Neural progenitor cell (in vitro differentiated cells): ENCODE data around the gene MS4A10. TPM values are rescaled to one million over a fixed set of nuclear protein-coding genes. Genes with fewer than 3 reads are reported as not detected.

Experiments used
- DNase-seq: peaks from one replicate; pipeline ENCODE4 v3.0.0-alpha.2; 2016; ENCODE audit warnings: low spot score
- H2AFZ ChIP-seq: fragments of 200-600 bp; sonication (generic); replicated peaks from 2 replicates; pipeline ENCODE4 v1.6.1; 2016; ENCODE audit warnings: antibody characterized with exemption
- H3F3A ChIP-seq: fragments of 200-600 bp; sonication (generic); 2 replicates; pipeline ENCODE4 v1.6.1; 2016; ENCODE audit warnings: antibody characterized with exemption, low read depth
- H3K27ac ChIP-seq: fragments of 200-600 bp; sonication (generic); 2 replicates; pipeline ENCODE4 v1.5.1; 2016; ENCODE audit warnings: mild to moderate bottlenecking
- H3K27me3 ChIP-seq: fragments of 200-600 bp; sonication (generic); 2 replicates; pipeline ENCODE4 v1.6.1; 2016; ENCODE audit warnings: mild to moderate bottlenecking, moderate library complexity
- H3K36me3 ChIP-seq: fragments of 200-600 bp; sonication (generic); 2 replicates; pipeline ENCODE4 v1.5.1; 2016
- H3K4me1 ChIP-seq: fragments of 200-600 bp; sonication (generic); 2 replicates; pipeline ENCODE4 v1.6.1; 2016; ENCODE audit warnings: mixed run types
- H3K4me2 ChIP-seq: fragments of 200-600 bp; sonication (generic); 2 replicates; pipeline ENCODE4 v1.6.1; 2016
- H3K4me3 ChIP-seq: fragments of 200-600 bp; sonication (generic); 2 replicates; pipeline ENCODE4 v1.5.1; 2016
- H3K79me2 ChIP-seq: fragments of 200-600 bp; sonication (generic); 2 replicates; pipeline ENCODE4 v1.6.1; 2016; ENCODE audit warnings: low read depth
- H3K9ac ChIP-seq: fragments of 200-600 bp; sonication (generic); 2 replicates; pipeline ENCODE4 v1.6.1; 2016
- H3K9me3 ChIP-seq: fragments of 200-600 bp; sonication (generic); 2 replicates; pipeline ENCODE4 v1.5.1; 2016; ENCODE audit warnings: low read depth
- H4K20me1 ChIP-seq: fragments of 200-600 bp; sonication (generic); 2 replicates; pipeline ENCODE4 v1.6.1; 2016; ENCODE audit warnings: low read depth
- H3K27ac Mint-ChIP-seq: 3 replicates; pipeline ENCODE4 v1.8.0; 2021; ENCODE audit warnings: mixed read lengths
- H3K27me3 Mint-ChIP-seq: 2 replicates; pipeline ENCODE4 v1.8.0; 2022; ENCODE audit warnings: low read depth, mild to moderate bottlenecking, inconsistent platforms, moderate library complexity, mixed read lengths; ENCODE audit not compliant: insufficient read depth
- H3K36me3 Mint-ChIP-seq: 3 replicates; pipeline ENCODE4 v1.8.0; 2021; ENCODE audit warnings: mixed read lengths
- H3K4me1 Mint-ChIP-seq: 3 replicates; pipeline ENCODE4 v1.8.0; 2021; ENCODE audit warnings: mixed read lengths
- H3K4me3 Mint-ChIP-seq: 3 replicates; pipeline ENCODE4 v1.8.0; 2021; ENCODE audit warnings: mild to moderate bottlenecking, moderate library complexity, mixed read lengths
- H3K9me3 Mint-ChIP-seq: 3 replicates; pipeline ENCODE4 v1.8.0; 2020; ENCODE audit warnings: mixed read lengths
- CTCF ChIP-seq: fragments of 200-600 bp; sonication (generic); IDR thresholded peaks from 2 replicates; pipeline ENCODE4 v1.5.1; 2017; ENCODE audit warnings: antibody characterized with exemption, mild to moderate bottlenecking
- EZH2 ChIP-seq: fragments of 200-600 bp; sonication (generic); IDR thresholded peaks from 2 replicates; pipeline ENCODE4 v1.6.1; 2017; ENCODE audit warnings: antibody characterized with exemption, mild to moderate bottlenecking, moderate library complexity
- EZH2phosphoT487 ChIP-seq: fragments of 200-600 bp; sonication (generic); IDR thresholded peaks from 2 replicates; pipeline ENCODE4 v1.6.1; 2017; ENCODE audit warnings: antibody characterized with exemption
- total RNA-seq: library from RNA; depleted of rRNA; stranded (reverse); fragments of >200 nt; gene quantifications from 2 replicates; pipeline ENCODE4 v1.2.3, GENCODE V29; 2015; ENCODE audit warnings: low replicate concordance

The MS4A10 gene
- total RNA-seq, 1 donor from 2014 or later, result not detected

GRCh38 chr11:60761436-60762190, 23.5 kb upstream of the MS4A10 start:
- H3K27ac ChIP-seq, result no peak overlapping the region
- H3K27me3 ChIP-seq, result no peaks in the 10 kb centered on the region
- Mint-ChIP-seq H3K36me3 (no peaks in the 10 kb centered on the region), H3K4me3 (no peak overlapping the region), H3K27me3 (peaks cover 12% of the 10 kb centered on the region), H3K4me1 (no peaks in the 10 kb centered on the region), H3K9me3 (peaks cover 3% of the 10 kb centered on the region), H3K27ac (no peak overlapping the region)
- DNase-seq, result no peak
- H3F3A ChIP-seq, result no peaks in the 10 kb centered on the region
- TF ChIP-seq CTCF (no peak), EZH2phosphoT487 (no peak), EZH2 (no peak)
- no peaks in the 10 kb centered on the region for H3K4me1 ChIP-seq
- H4K20me1 ChIP-seq, result no peaks in the 10 kb centered on the region
- no peak overlapping the region for H3K4me3 ChIP-seq
- H3K9me3 ChIP-seq, result no peaks in the 10 kb centered on the region
- no peaks in the 10 kb centered on the region for H3K79me2 ChIP-seq
- no peak overlapping the region for H3K9ac ChIP-seq
- H3K4me2 ChIP-seq, result no peak overlapping the region
- no peaks in the 10 kb centered on the region for H3K36me3 ChIP-seq
- no peak overlapping the region for H2AFZ ChIP-seq

- Mint-ChIP-seq H3K9me3 (peaks cover 3% of the 10 kb centered on the region), H3K27ac (no peak overlapping the region), H3K4me1 (no peaks in the 10 kb centered on the region), H3K36me3 (no peaks in the 10 kb centered on the region), H3K27me3 (peaks cover 9% of the 10 kb centered on the region), H3K4me3 (no peak overlapping the region)
- no peak overlapping the region for H2AFZ ChIP-seq
- no peaks in the 10 kb centered on the region for H3K79me2 ChIP-seq
- peaks cover 12% of the 10 kb centered on the region for H3K27me3 ChIP-seq
- no peaks in the 10 kb centered on the region for H3K9me3 ChIP-seq
- DNase-seq, result peak; percentile 48
- no peaks in the 10 kb centered on the region for H3K36me3 ChIP-seq
- H3K4me2 ChIP-seq, result no peak overlapping the region
- TF ChIP-seq CTCF, result peak; percentile 59
- TF ChIP-seq EZH2, result no peak
- no peaks in the 10 kb centered on the region for H4K20me1 ChIP-seq
- no peaks in the 10 kb centered on the region for H3K4me1 ChIP-seq
- no peak overlapping the region for H3K9ac ChIP-seq
- no peak overlapping the region for H3K4me3 ChIP-seq
- no peaks in the 10 kb centered on the region for H3F3A ChIP-seq
- H3K27ac ChIP-seq, result no peak overlapping the region
These were observed 22.1 kb upstream of the MS4A10 start for GRCh38 chr11:60762851-60763691.

GRCh38 chr11:60763692-60764369, 21.3 kb upstream of the MS4A10 start:
- no peaks in the 10 kb centered on the region for H3K9me3 ChIP-seq
- no peaks in the 10 kb centered on the region for H3K36me3 Mint-ChIP-seq
- H3K9ac ChIP-seq, result no peak overlapping the region
- DNase-seq, result no peak
- no peaks in the 10 kb centered on the region for H3K4me1 Mint-ChIP-seq
- no peaks in the 10 kb centered on the region for H3K4me1 ChIP-seq
- H3K27me3 Mint-ChIP-seq, result peaks cover 9% of the 10 kb centered on the region
- no peak overlapping the region for H3K4me2 ChIP-seq
- peaks cover 12% of the 10 kb centered on the region for H3K27me3 ChIP-seq
- peak overlapping the region; percentile 65 for H3K27ac Mint-ChIP-seq
- peaks cover 3% of the 10 kb centered on the region for H3K9me3 Mint-ChIP-seq
- H3K27ac ChIP-seq, result no peak overlapping the region
- TF ChIP-seq EZH2 (no peak), EZH2phosphoT487 (no peak), CTCF (no peak)
- H3K79me2 ChIP-seq, result no peaks in the 10 kb centered on the region
- no peaks in the 10 kb centered on the region for H3K36me3 ChIP-seq
- no peak overlapping the region for H3K4me3 ChIP-seq
- no peak overlapping the region for H3K4me3 Mint-ChIP-seq
- no peaks in the 10 kb centered on the region for H4K20me1 ChIP-seq
- H2AFZ ChIP-seq, result no peak overlapping the region
- no peaks in the 10 kb centered on the region for H3F3A ChIP-seq
